ENCODE data around the gene ESPL1.
A peak's percentile ranks its signal among the peaks of the same experiment; 100 is the strongest.

The ESPL1 gene

DNA sequence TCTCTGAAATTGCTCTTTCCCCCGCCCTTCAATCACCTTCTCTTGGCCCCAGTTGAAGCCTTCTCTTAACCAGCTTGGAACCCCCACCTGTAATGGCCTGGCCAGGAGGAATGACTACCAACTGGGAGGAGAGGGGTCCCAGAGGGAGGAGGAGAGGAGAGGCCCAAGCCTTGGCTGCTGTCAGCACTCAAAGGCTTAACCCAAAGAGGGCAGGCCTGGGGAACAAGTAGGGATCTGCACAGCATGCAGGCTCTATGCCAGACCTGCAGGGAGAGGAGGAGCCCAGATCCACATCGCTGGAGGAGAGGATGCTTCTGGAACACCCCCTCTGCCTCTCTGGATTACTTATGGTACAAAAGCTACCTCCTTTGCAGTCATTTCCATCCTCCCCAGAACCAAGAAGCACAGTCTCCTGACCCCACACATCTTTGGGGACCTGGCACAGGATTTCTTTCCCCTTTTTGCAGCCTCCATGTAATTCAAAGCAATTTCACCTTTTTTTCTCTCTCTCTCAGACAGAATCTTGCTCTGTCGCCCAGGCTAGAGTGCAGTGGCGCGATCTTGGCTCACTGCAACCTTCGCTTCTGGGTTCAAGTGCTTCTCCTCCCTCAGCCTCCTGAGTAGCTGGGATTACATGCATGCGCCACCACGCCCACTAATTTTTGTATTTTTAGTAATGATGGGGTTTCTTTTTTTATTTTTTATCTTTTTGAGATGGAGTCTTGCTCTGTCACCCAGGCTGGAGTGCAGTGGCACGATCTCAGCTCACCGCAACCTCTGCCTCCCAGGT, 42.3 kb upstream of the ESPL1 start:
- H3K36me3 ChIP-seq (replicated peaks) = no peaks in the 10 kb centered on the region
- DNase-seq (ENCODE audit: low spot score in 2 of 2) = no peak
- H3K27me3 ChIP-seq (ENCODE audit: low read depth) = no peaks in the 10 kb centered on the region
- no peak overlapping the region for H3K4me3 ChIP-seq
- H3K9me3 ChIP-seq = no peaks in the 10 kb centered on the region
- in situ Hi-C loops (cut with MboI; ENCODE audit: low sequenced_read_pairs) = no loop called here
- H3K4me1 ChIP-seq = peaks cover 6% of the 10 kb centered on the region

DNA sequence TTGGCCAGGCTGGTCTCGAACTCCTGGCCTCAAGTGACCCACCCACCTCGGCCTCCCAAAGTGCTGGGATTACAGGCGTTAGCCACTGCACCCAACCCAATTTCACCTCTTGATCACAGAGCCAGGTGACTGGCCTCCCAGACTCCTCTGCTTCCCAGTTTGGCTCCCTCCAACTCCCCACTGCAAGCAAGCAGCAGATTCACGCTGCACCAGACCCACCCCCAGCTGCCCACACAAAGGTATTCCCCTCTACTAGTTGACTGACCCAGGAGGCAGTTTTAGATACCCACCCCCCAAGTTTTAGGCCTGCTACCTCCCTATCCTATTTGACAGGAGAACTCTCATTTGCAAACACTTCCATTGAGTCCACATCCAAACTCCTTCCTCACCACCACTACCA, 41.3 kb upstream of the ESPL1 start:
- Histone ChIP-seq H3K9me3 (no peaks in the 10 kb centered on the region), H3K4me1 (peaks cover 6% of the 10 kb centered on the region), H3K27me3 (ENCODE audit: low read depth) (no peaks in the 10 kb centered on the region), H3K4me3 (no peak overlapping the region), H3K36me3 (replicated peaks) (no peaks in the 10 kb centered on the region)
- in situ Hi-C loops (cut with MboI; ENCODE audit: low sequenced_read_pairs) = no loop called here
- no peak for DNase-seq (ENCODE audit: low spot score in 2 of 2)

DNA sequence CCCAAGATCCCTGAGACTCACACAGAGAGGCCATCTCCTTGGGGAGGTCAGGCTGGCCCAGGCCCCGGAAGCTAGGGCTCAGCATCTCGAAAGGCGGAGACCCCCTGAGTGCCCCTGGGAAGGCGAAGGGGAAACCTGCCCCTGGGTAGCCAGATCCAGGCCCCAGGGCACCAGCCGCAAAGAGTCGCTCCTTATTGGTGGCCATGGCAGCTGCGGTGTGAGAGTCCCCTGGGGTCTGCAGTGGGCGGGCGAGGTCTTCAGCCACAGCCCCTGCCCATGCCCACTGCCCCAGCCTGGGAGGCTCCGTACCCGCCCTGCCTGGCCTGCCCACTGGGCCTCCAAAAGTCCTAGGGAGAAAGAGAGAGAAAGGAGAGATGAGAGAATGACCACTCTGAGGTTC, 40.8 kb upstream of the ESPL1 start:
- in situ Hi-C loops (cut with MboI; ENCODE audit: low sequenced_read_pairs) = no loop called here
- Histone ChIP-seq H3K4me3 (no peak overlapping the region), H3K4me1 (peaks cover 3% of the 10 kb centered on the region), H3K9me3 (no peaks in the 10 kb centered on the region), H3K36me3 (replicated peaks) (no peaks in the 10 kb centered on the region), H3K27me3 (ENCODE audit: low read depth) (no peaks in the 10 kb centered on the region)
- no peak for DNase-seq (ENCODE audit: low spot score in 2 of 2)

DNA sequence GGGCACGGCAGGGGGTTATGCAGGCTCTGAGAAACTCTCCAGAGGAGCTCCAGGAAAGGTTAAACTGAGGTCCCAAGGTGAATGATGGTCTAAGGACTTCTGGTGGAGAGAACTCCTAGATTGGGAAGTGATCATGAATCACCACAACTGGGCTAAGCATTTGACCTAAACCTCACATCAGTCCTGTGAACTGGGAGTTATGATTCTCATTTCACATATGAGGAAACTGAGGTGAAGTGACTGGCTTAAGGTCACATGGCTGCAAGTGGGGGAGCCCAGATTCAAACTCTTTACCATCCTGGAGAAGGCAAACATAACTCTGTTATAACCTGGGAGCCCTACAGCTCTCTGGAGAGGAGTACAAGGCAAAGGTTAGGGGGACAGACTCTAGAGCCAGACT, 40.3 kb upstream of the ESPL1 start:
- DNase-seq (ENCODE audit: low spot score in 2 of 2) = no peak
- in situ Hi-C loops (cut with MboI; ENCODE audit: low sequenced_read_pairs) = no loop called here
- no peaks in the 10 kb centered on the region for H3K36me3 ChIP-seq (replicated peaks)
- peaks cover 8% of the 10 kb centered on the region for H3K4me1 ChIP-seq
- no peaks in the 10 kb centered on the region for H3K27me3 ChIP-seq (ENCODE audit: low read depth)
- H3K4me3 ChIP-seq = no peak overlapping the region
- H3K9me3 ChIP-seq = no peaks in the 10 kb centered on the region

DNA sequence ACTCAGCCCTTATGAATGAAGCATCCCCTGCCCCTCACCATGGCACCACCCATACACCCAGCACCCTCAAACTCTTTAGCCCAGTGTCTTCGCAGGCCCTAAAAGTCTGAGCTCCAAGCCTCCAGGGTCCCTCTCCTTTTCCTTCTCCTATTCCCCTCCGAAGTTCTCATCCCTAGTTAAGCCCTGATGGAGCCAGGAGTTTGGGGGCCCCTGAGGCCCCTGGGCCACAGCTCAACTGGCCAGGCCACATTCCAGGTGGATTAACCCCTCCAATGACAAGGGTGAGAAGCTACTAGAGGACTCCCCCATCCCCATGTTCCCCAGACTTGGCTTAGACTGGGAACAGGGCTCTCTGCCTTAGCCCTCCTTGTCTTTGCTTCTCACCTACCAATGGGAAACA, 38.6 kb upstream of the ESPL1 start:
- no peaks in the 10 kb centered on the region for H3K36me3 ChIP-seq (replicated peaks)

DNA sequence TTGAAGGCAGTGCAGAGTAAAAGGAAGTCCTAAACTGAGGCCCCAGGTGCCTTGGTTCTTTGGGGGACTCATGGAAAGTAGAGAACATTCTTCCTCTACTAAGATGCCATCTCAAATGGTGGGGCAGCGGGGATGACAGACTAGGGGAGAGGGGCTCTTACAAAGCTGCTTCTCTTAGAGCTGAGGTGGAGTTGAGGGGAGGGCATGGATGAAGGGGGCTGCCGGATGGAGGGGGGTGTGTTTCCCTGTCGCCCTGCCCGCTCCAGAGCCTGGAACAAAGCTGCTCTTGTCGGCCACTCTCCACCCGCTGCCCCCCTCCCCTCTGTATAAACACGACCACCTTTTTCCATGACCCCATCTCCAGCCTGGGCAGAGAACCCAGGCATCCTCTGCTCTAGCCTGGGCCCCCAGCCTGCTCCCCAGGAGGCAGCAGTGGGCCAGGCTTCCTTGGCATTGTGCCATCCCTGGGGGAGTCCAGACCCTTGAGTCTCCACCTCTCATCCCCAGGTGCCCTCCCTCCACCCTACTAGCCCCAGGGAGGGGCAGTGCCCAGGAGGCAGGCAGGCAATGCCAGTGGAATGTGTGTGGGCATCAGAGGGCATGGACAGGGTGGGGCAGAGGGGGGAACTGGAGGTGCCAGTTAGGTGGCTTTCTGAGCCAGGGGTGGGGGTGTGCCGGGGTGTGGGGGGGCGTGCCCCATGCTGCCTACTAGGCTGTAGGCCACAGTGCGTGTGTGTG, 37.8 kb upstream of the ESPL1 start:
- peaks cover 13% of the 10 kb centered on the region for H3K4me1 ChIP-seq
- no peak for DNase-seq (ENCODE audit: low spot score in 2 of 2)

More for the DNA sequence above, 38.6 kb upstream of the ESPL1 start:
- peaks cover 13% of the 10 kb centered on the region for H3K4me1 ChIP-seq
- no peaks in the 10 kb centered on the region for H3K27me3 ChIP-seq (ENCODE audit: low read depth)
- in situ Hi-C loops (cut with MboI; ENCODE audit: low sequenced_read_pairs) = no loop called here
- H3K4me3 ChIP-seq = no peak overlapping the region
- no peaks in the 10 kb centered on the region for H3K9me3 ChIP-seq
- DNase-seq (ENCODE audit: low spot score in 2 of 2) = no peak

DNA sequence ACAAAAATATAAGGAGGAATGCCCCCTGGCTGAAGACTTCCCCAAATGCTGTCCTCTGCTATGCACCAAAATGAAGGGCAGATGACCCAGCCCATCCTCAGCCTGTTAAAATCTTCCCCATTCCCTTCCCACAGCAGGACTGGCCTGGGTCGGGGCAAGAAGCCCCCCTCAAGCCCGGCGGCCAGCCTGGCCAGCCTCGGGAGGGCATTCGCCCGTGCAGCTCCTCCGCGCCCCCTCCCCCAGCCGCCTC, 36.5 kb upstream of the ESPL1 start:
- H3K9me3 ChIP-seq = no peaks in the 10 kb centered on the region
- H3K4me1 ChIP-seq = peaks cover 13% of the 10 kb centered on the region
- in situ Hi-C loops (cut with MboI; ENCODE audit: low sequenced_read_pairs) = no loop called here

More for the DNA sequence above, 37.8 kb upstream of the ESPL1 start:
- in situ Hi-C loops (cut with MboI; ENCODE audit: low sequenced_read_pairs) = no loop called here
- Histone ChIP-seq H3K27me3 (ENCODE audit: low read depth) (no peaks in the 10 kb centered on the region), H3K36me3 (replicated peaks) (no peaks in the 10 kb centered on the region), H3K4me3 (no peak overlapping the region), H3K9me3 (no peaks in the 10 kb centered on the region)

DNA sequence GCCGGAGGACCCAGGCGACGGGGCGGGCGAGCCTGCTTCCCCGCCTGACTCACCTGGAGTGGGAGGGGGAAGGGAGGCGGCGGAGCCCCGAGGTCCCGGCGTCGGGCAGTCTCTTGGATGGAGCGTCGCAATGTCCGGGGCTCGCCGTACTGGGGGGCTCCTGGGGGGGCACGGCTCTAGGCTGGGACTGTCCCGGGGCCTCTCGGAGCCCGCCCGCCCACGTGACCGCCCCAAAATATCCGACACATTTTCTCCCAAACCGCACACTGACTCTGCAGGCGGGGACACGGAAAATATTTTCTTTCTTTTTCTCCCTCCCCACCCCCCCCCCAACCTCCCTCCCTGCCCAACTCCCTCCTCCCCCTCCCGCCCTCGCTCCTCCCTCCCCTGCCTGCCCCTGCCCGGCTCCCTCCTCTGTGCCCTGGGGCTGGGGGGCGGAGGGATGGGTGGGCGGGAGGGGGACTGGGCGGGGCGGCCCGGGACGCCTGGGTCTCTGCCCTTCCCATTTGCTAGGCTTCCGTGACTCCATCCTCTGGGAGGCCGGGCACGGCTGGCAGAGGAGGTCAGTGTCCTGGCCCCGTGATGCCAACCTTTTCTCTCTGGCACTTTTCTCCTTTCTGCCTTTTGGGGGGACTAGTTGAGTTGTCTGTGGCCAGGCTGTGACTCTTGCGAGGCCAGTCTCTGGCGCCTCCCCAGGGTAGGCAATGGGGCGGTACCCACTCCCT, 36.0 kb upstream of the ESPL1 start, which contains the start of gene RARG:
RARG (minus strand) TSS at position 289 of the 725 bp plus-strand sequence. CDS start 4,664 bp downstream, outside the sequence.
- Histone ChIP-seq H3K36me3 (replicated peaks) (no peaks in the 10 kb centered on the region), H3K4me3 (peak within 1 kb of the TSS; percentile 52), H3K27me3 (ENCODE audit: low read depth) (peaks cover 5% of the 10 kb centered on the region; the same call in 1 of the 2 replicates), H3K4me1 (peaks cover 13% of the 10 kb centered on the region), H3K9me3 (no peaks in the 10 kb centered on the region)
- DNase-seq (ENCODE audit: low spot score in 2 of 2) = peak in 1 of 2 experiments; percentile 82
- in situ Hi-C loops (cut with MboI; ENCODE audit: low sequenced_read_pairs) = no loop called here

More for the DNA sequence above, 36.5 kb upstream of the ESPL1 start:
- DNase-seq (ENCODE audit: low spot score in 2 of 2) = no peak
- H3K36me3 ChIP-seq (replicated peaks) = no peaks in the 10 kb centered on the region
- H3K4me3 ChIP-seq = peak overlapping the region; percentile 52
- peaks cover 2% of the 10 kb centered on the region; the same call in 1 of the 2 replicates for H3K27me3 ChIP-seq (ENCODE audit: low read depth)

DNA sequence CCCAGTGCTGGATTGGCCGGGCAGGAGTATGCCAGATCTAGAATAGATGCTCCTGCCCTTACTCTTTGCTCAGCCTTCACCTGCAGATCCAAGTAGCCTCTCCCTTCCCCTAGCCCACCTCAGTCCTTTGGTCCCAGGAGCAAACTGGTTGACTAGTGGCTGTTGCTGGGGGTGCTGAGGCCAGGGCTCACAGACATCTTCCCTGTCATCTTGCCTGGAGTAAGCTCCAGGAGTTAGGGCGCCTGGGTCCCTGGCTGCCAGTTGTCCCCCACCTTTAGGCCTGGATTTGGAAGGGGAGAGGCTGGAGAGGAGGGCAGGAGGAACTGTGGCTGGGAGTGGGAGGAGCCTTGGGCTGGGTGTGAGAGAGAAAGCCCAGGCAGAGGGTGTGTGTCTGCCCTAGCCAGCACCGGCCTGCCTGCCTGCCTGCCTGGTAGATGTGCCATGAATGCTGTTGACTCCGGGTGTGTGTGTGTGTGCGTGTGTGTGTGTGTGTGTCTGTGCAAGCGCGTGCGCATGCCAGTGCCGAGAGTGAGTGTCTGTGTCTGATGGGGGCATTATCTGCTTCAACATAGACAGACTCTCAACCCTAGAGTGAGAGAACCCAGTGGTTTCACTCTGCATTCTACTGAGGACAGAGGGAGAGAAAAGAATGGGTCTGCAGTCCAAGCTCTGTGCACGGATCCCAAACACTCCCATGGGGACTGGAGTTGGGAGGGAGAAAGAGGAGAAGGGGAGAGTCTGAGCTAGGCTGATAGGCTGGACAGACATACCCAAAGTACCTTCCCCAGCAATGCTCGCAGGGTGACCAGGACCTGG, 35.2 kb upstream of the ESPL1 start:
- Histone ChIP-seq H3K27me3 (ENCODE audit: low read depth) (peaks cover 5% of the 10 kb centered on the region; the same call in 1 of the 2 replicates), H3K36me3 (replicated peaks) (no peaks in the 10 kb centered on the region), H3K4me3 (peak overlapping the region; percentile 20), H3K9me3 (no peaks in the 10 kb centered on the region), H3K4me1 (peaks cover 13% of the 10 kb centered on the region)
- DNase-seq (ENCODE audit: low spot score in 2 of 2) = peak in 1 of 2 experiments; percentile 63
- in situ Hi-C loops (cut with MboI; ENCODE audit: low sequenced_read_pairs) = no loop called here

DNA sequence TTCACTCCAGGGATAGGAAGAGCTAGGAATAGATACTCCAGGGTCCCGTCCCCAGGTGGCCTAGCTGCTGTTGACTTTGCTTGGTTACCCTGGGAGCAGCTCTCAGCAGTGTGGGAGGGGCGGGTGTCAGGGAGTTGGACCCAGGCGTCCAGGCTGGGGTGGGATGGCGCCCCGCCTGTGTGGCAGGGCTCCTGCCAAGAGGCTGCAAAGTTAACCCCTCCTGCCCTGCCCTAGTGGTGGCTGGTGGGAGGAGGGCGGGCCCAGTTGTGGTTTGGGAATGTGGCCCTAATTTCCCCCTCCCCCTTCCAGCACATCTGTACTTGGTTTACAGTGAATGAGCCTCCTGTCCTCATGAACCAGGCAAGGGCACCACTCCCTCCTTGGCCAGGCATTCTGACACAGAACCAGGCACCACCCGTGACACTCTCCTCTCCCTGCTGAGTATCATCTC, 34.4 kb upstream of the ESPL1 start:
- Histone ChIP-seq H3K27me3 (ENCODE audit: low read depth) (peaks cover 5% of the 10 kb centered on the region; the same call in 1 of the 2 replicates), H3K4me3 (no peak overlapping the region), H3K36me3 (replicated peaks) (no peaks in the 10 kb centered on the region), H3K4me1 (peaks cover 13% of the 10 kb centered on the region), H3K9me3 (no peaks in the 10 kb centered on the region)
- DNase-seq (ENCODE audit: low spot score in 2 of 2) = no peak
- in situ Hi-C loops (cut with MboI; ENCODE audit: low sequenced_read_pairs) = no loop called here

DNA sequence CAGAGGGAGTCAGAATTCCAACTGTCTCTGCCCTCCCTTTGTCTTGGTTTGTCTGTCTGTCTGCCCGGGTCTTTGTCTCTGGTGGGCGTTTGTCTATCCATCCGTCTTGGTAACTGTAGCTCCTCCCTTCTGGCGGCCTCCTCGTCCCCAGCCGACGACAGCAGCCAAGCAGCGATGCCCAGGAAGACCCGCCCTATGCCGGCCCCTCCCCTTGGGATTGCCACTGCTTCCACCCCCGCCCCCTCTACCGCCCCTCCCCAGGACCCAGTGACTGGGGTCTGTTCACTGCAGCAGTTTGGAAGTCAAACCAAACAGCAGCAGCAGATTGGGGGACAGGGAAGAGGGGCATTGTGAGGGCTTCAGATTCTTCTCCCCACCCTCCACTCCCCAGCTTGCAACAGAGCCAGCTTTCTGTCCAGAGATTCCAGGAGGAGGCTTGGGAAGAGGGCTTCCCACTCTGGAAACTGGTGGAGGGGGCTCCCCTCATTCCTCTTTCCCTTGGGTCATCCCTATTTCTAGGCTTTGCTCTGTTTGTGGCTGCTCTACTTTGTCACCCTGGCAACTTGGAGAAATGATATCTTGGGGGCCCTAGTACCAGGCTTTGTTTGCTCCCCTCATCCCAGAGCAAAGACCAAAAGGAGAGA, 33.7 kb upstream of the ESPL1 start:
- in situ Hi-C loops (cut with MboI; ENCODE audit: low sequenced_read_pairs) = no loop called here

DNA sequence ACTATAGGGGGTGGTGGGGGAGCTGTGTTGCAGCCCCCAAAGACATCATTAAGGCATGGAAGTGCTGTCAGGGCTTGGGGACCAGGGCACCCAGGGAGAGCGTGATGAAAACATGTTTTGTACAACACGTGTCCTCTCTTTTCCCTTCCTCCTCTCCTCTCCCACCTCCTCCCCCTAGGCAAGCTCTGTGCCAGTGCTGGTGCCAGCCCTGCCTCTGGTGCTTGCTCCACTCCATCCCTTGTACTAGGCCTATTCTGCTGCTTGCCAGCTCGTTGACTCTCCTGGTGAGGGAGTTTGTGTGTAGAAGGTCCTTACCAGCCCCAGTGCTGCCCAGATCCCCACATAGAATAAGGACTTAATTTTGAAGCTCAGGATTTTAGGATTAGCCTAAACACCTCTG, 32.9 kb upstream of the ESPL1 start:
- Histone ChIP-seq H3K4me3 (no peak overlapping the region), H3K9me3 (no peaks in the 10 kb centered on the region), H3K36me3 (replicated peaks) (no peaks in the 10 kb centered on the region), H3K4me1 (peaks cover 13% of the 10 kb centered on the region), H3K27me3 (ENCODE audit: low read depth) (peaks cover 5% of the 10 kb centered on the region; the same call in 1 of the 2 replicates)
- in situ Hi-C loops (cut with MboI; ENCODE audit: low sequenced_read_pairs) = no loop called here
- no peak for DNase-seq (ENCODE audit: low spot score in 2 of 2)

More for the DNA sequence above, 33.7 kb upstream of the ESPL1 start:
- Histone ChIP-seq H3K4me3 (no peak overlapping the region), H3K36me3 (replicated peaks) (no peaks in the 10 kb centered on the region), H3K27me3 (ENCODE audit: low read depth) (peaks cover 5% of the 10 kb centered on the region; the same call in 1 of the 2 replicates), H3K4me1 (peaks cover 13% of the 10 kb centered on the region), H3K9me3 (no peaks in the 10 kb centered on the region)
- DNase-seq (ENCODE audit: low spot score in 2 of 2) = peak in 1 of 2 experiments; percentile 74

Data from HAP-1 (cell line).